ENCODE results near the gene ENC1.

- TF ChIP-seq MAX (IDR thresholded peaks at IDR 0.05) (no peak), CTCF (IDR thresholded peaks at IDR 0.05) (no peak), POLR2A (IDR thresholded peaks at IDR 0.05; ENCODE audit: low read length) (no peak), REST (IDR thresholded peaks at IDR 0.05) (no peak), MYC (IDR thresholded peaks at IDR 0.05; ENCODE audit: borderline replicate concordance, low read length) (no peak), RAD21 (conservative IDR thresholded peaks at IDR 0.05 in 1 of 2, IDR thresholded peaks at IDR 0.05 in 1 of 2) (no peak), CHD4 (IDR thresholded peaks at IDR 0.05; ENCODE audit: borderline replicate concordance) (no peak)
Observed at GRCh38 chr5:74582853-74583252, 57.7 kb downstream of the ENC1 start.

Measured in A549 (cell line).